EL (cell line): ENCODE data around the gene NHLRC4.

Experiments
- DNase-seq: peaks from one replicate; pipeline ENCODE4 v3.0.0-alpha.2; 2016

Gene NHLRC4

GRCh38 chr16:531494-532125 lies 35.2 kb upstream of the NHLRC4 start:
- DNase-seq = no peak

GRCh38 chr16:533391-534123 lies 33.2 kb upstream of the NHLRC4 start:
- no peak for DNase-seq

- DNase-seq = no peak
These were observed 32.7 kb upstream of the NHLRC4 start for GRCh38 chr16:534135-534534.

GRCh38 chr16:534856-535445 lies 31.9 kb upstream of the NHLRC4 start:
- DNase-seq = no peak

- DNase-seq = peak; percentile 77
These were observed 31.1 kb upstream of the NHLRC4 start for GRCh38 chr16:535446-536405.

GRCh38 chr16:536746-537145 lies 30.1 kb upstream of the NHLRC4 start:
- no peak for DNase-seq

- DNase-seq = no peak
These were observed 29.1 kb upstream of the NHLRC4 start for GRCh38 chr16:537415-538335.

- DNase-seq = peak; percentile 86
These were observed 26.8 kb upstream of the NHLRC4 start for GRCh38 chr16:539901-540530.

GRCh38 chr16:540645-541340 lies 26.0 kb upstream of the NHLRC4 start:
- DNase-seq = no peak

GRCh38 chr16:543301-544164 lies 23.3 kb upstream of the NHLRC4 start:
- DNase-seq = no peak

GRCh38 chr16:544517-544916 lies 22.3 kb upstream of the NHLRC4 start:
- DNase-seq = no peak

- DNase-seq = no peak
These were observed 19.7 kb upstream of the NHLRC4 start for GRCh38 chr16:546909-547770.

- DNase-seq = no peak
These were observed 18.2 kb upstream of the NHLRC4 start for GRCh38 chr16:548586-548985.

- no peak for DNase-seq
These were observed 17.1 kb upstream of the NHLRC4 start for GRCh38 chr16:549544-550263.

GRCh38 chr16:551210-551609 lies 15.6 kb upstream of the NHLRC4 start:
- DNase-seq = no peak

- no peak for DNase-seq
These were observed 14.6 kb upstream of the NHLRC4 start for GRCh38 chr16:552171-552570.

- DNase-seq = no peak
These were observed 13.1 kb upstream of the NHLRC4 start for GRCh38 chr16:553601-554296.

GRCh38 chr16:554297-554621 lies 12.5 kb upstream of the NHLRC4 start:
- DNase-seq = no peak
